Fibroblast of skin of left quadriceps (primary cell): ENCODE measurements around the gene NANOGP8.
A peak's percentile ranks its signal among the peaks of the same experiment; 100 is the strongest.

Experiments used
- DNase-seq, 2 experiments: peaks; one replicate each; pipeline ENCODE4 v3.0.0-alpha.2; 2013; ENCODE audit warnings: low read depth in 2 of 2

The NANOGP8 gene

GRCh38 chr15:35060591-35060990 is 24.5 kb downstream of the NANOGP8 start:
- DNase-seq: no peak

- DNase-seq: no peak
Measured at GRCh38 chr15:35058534-35059054, 26.5 kb downstream of the NANOGP8 start.

DNA sequence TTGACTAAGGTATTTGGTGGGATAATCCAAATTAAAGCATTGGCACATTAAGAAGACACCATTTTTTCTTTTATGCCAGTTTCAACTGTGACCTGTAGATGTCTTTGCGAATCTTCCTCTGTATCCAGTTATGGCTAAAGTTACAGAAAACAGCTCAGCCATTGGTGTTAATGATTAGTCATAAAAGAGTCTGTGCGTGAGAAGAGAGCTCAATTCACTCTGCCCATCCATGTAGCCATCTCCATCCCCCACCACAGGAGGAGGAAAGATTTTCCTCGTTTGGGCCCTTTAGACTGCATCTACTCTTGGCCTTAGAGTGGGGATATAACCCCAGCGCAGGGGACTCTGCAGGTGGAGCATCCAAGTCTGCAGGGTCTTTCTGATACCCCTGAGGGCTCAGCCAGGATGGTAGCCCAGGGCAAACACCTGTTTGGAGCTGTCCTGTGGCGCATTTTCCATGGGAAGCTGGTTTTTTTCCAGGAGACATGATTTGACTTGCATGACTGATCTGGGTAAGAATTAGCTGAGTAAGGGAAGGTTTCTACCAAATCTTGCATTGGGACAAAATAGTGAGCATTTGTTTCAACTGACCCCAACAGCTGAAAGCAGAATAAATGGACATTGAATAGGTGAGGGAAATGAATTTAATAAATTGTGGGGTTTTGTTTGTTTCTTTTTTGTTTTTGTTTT is 29.5 kb downstream of the NANOGP8 start:
- DNase-seq: no peak

- no peak for DNase-seq
Measured at GRCh38 chr15:35054380-35054779, 30.7 kb downstream of the NANOGP8 start.

- DNase-seq: no peak
Measured at GRCh38 chr15:35047996-35048395, 37.1 kb downstream of the NANOGP8 start.

DNA sequence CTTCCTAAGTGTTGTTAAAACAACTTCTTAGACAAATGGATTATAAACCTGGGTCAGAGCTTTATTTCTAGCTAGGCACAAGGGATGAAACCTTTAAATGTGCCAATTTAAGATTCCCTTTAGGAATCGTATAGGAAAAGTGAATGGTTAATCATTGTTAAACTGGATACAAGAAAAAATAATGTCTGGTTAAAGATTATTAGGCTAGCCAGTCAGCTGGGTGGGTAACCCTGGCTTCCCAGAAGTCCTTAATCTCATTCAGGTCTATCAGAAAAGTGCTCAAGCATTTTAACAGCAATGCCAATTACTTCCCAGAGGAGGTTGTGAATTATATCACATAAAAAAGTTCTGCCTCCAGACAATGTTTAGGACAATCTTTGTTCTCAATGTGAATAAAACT is 37.6 kb downstream of the NANOGP8 start:
- DNase-seq: no peak

GRCh38 chr15:35043373-35044095 is 41.6 kb downstream of the NANOGP8 start:
- no peak for DNase-seq

GRCh38 chr15:35040339-35041255 is 44.5 kb downstream of the NANOGP8 start:
- no peak for DNase-seq

DNA sequence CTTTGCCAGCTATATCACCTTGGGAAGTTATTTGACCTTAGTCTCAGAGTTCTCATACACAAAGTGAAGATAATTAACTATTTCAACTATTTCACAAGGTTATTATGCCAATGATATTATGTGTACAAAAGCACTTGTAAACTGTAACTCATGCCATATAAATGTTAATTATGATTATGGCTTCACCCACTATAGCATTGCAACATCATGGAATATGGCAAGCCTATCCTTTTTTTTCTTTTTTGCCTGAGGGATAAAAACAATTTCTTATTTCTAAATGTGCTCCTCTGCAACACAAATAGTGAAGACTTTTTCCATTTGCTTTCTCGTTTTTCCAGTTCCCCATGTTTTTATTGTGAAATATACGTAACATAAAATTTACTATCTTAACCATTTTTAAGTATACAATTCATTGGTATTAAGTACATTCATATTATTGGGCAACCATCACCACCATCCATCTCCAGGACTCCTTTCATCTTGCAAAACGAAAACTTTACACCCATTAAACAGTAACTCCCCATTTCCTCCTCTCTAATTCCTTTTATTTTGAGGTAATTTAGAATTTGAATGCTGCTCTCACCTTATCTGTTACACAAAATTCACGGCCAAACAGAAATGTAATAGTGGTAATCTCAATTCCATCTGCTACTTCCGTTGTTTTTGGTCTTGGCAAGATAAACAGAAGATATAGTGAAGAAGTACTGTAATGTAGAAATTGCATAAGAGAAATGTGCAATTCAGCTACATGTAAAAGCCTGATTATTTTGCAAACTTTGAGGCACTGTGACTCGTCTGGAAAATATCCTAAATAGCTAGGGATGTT is 46.3 kb downstream of the NANOGP8 start:
- DNase-seq: peak; percentile 63 to 67
